K562 (cell line): ENCODE results near the gene EPHA7. TPM values are rescaled to one million over a fixed set of nuclear protein-coding genes. Genes with fewer than 3 reads are reported as not detected.

Experiments
- ATAC-seq: fragments of 200-7000 bp; cut with Tn5 transposase; 3 replicates; pipeline ENCODE4 v1.9.1; 2020; ENCODE audit warnings: moderate library complexity
- BruUV-seq: library from RNA; stranded (reverse); fragments of 400-500 nt; replicated peaks from 2 replicates; lab custom pipeline; 2021; lab: Mats Ljungman, UMichigan
- CTCF ChIA-PET: fragments of 300-600 bp; formaldehyde crosslinking; extraction: SDS; loops from one replicate; lab custom pipeline; 2021; ENCODE audit warnings: low intra/inter-chr PET ratio; lab: Yijun Ruan, JAX
- POLR2A ChIA-PET: fragments of 300-600, 350-650 bp; sonication (Branson Sonifier 250); formaldehyde crosslinking; extraction: SDS; loops from one replicate; lab custom pipeline; 2021; ENCODE audit warnings: antibody characterized with exemption, inconsistent platforms; lab: Yijun Ruan, JAX
- DNase-seq, 4 experiments: peaks; one replicate each; pipeline versions ENCODE4 v3.0.0 to v3.0.0-alpha.2; 2011 to 2018; ENCODE audit warnings: low spot score in 3 of 4, mixed read lengths in 3 of 4; ENCODE audit errors: extremely low read depth in 1 of 4
- FAIRE-seq: peaks from 2 replicates; lab custom pipeline; 2011; peaks lifted over from hg19 to GRCh38; lab: Jason Lieb, UNC
- H2AFZ ChIP-seq: 2 replicates; pipeline ENCODE4 v1.6.0; 2011; ENCODE audit warnings: low read depth, low read length, control low read depth, inconsistent platforms
- H3K27ac ChIP-seq: fragments of 200-600 bp; 3 replicates; pipeline ENCODE4 v1.8.0; 2011; ENCODE audit warnings: low read depth, mild to moderate bottlenecking, control low read depth, inconsistent platforms, low read length, moderate library complexity, mixed read lengths; ENCODE audit errors: extremely low read depth
- H3K27me3 ChIP-seq, 2 experiments: fragments of 300-600 bp in 1 of 2; 2 replicates in 1 of 2; 3 replicates in 1 of 2; pipeline versions ENCODE4 v1.6.0 to v1.8.0; 2011; ENCODE audit warnings: inconsistent platforms in 2 of 2, low read length in 2 of 2, mild to moderate bottlenecking in 1 of 2, mixed read lengths in 1 of 2, moderate library complexity in 1 of 2; ENCODE audit not compliant: control insufficient read depth in 2 of 2, insufficient read depth in 2 of 2
- H3K36me3 ChIP-seq: fragments of 300-600 bp; 3 replicates; pipeline ENCODE4 v1.8.0; 2011; ENCODE audit warnings: mild to moderate bottlenecking, low read length, inconsistent platforms; ENCODE audit not compliant: control insufficient read depth, insufficient read depth
- H3K4me1 ChIP-seq, 2 experiments: fragments of 200-600 bp in 1 of 2; replicated peaks in 1 of 2; 2 replicates in 1 of 2; 3 replicates in 1 of 2; pipeline versions ENCODE4 v1.5.1 to v1.8.0; 2011; ENCODE audit warnings: inconsistent platforms in 2 of 2, low read length in 2 of 2, mild to moderate bottlenecking in 1 of 2, mixed read lengths in 1 of 2, moderate library complexity in 1 of 2; ENCODE audit not compliant: control insufficient read depth in 2 of 2, insufficient read depth in 2 of 2
- H3K4me2 ChIP-seq: 2 replicates; pipeline ENCODE4 v1.6.1; 2011; ENCODE audit warnings: low read length, control low read depth, inconsistent platforms, mixed read lengths; ENCODE audit not compliant: insufficient read depth
- H3K4me3 ChIP-seq: fragments of 200-600 bp; sonication (generic), shearing (Covaris generic); 2 replicates; pipeline ENCODE4 v1.5.1; 2016; ENCODE audit warnings: control low read depth, inconsistent platforms
- H3K79me2 ChIP-seq: fragments of 200-600 bp; 3 replicates; pipeline ENCODE4 v1.8.0; 2011; ENCODE audit warnings: low read length, inconsistent platforms; ENCODE audit not compliant: control insufficient read depth, insufficient read depth
- H3K9ac ChIP-seq, 2 experiments: 2 replicates each; pipeline versions ENCODE4 v1.6.0 to v1.6.1; 2011; ENCODE audit warnings: low read depth in 2 of 2, low read length in 2 of 2, control low read depth in 1 of 2, inconsistent platforms in 1 of 2, mild to moderate bottlenecking in 1 of 2, mixed read lengths in 1 of 2; ENCODE audit not compliant: insufficient read depth in 1 of 2
- H3K9me1 ChIP-seq: one replicate; pipeline ENCODE4 v1.6.0; 2011; ENCODE audit warnings: inconsistent platforms, mild to moderate bottlenecking, low read length, moderate library complexity; ENCODE audit not compliant: control insufficient read depth, insufficient read depth
- H3K9me3 ChIP-seq: replicated peaks from 2 replicates; pipeline ENCODE4 v1.5.1; 2011; ENCODE audit warnings: low read depth, low read length, inconsistent platforms; ENCODE audit not compliant: control insufficient read depth, insufficient read depth
- H4K20me1 ChIP-seq: replicated peaks from 2 replicates; pipeline ENCODE4 v1.6.1; 2011; ENCODE audit warnings: low read length, inconsistent platforms, mixed read lengths; ENCODE audit not compliant: control insufficient read depth, insufficient read depth
- ADNP ChIP-seq: fragments of 200-800 bp; sonication (Bioruptor generic); IDR thresholded peaks from 2 replicates; pipeline ENCODE4 v1.6.1; 2016; ENCODE audit warnings: missing genetic modification characterization, missing compliant biosample characterization
- CC2D1A ChIP-seq: fragments of 450-650 bp; IDR thresholded peaks from 2 replicates; pipeline ENCODE4 v1.6.1; 2017; ENCODE audit warnings: mild to moderate bottlenecking
- CREB3 ChIP-seq: fragments of 450-650 bp; conservative IDR thresholded peaks from 2 replicates; pipeline ENCODE4 v1.6.1; 2016; ENCODE audit warnings: missing genetic modification characterization, low read depth, mild to moderate bottlenecking, missing compliant biosample characterization, moderate library complexity
- ETV1 ChIP-seq: fragments of 450-650 bp; conservative IDR thresholded peaks from 2 replicates; pipeline ENCODE4 v1.6.1; 2016; ENCODE audit warnings: missing genetic modification characterization, control low read depth, low read depth, missing compliant biosample characterization
- HBP1 ChIP-seq: fragments of 450-650 bp; formaldehyde crosslinking; IDR thresholded peaks from 2 replicates; pipeline ENCODE4 v1.4.0; 2022; ENCODE audit warnings: missing genetic modification characterization
- HDAC3 ChIP-seq: fragments of 450-650 bp; IDR thresholded peaks from 2 replicates; pipeline ENCODE4 v1.6.1; 2018; ENCODE audit warnings: borderline replicate concordance, mild to moderate bottlenecking, moderate library complexity; ENCODE audit not compliant: partially characterized antibody
- MCM7 ChIP-seq, 2 experiments: fragments of 450-650 bp; IDR thresholded peaks; 2 replicates each; pipeline ENCODE4 v1.6.1; 2016 to 2018
- MEF2A ChIP-seq: IDR thresholded peaks from 2 replicates; pipeline ENCODE4 v1.6.1; 2011; ENCODE audit warnings: low read depth, mild to moderate bottlenecking, low read length, moderate library complexity; ENCODE audit not compliant: control insufficient read depth
- MYC ChIP-seq, 2 experiments: fragments of 250-450 bp in 1 of 2; sonication (Bioruptor Pico) in 1 of 2; IDR thresholded peaks; 2 replicates each; pipeline versions ENCODE4 v1.5.1 to v1.6.1; 2012 to 2021; ENCODE audit warnings: low read depth in 2 of 2, borderline replicate concordance in 1 of 2, improper control_type of control experiment in 1 of 2, low read length in 1 of 2, mild to moderate bottlenecking in 1 of 2, moderate library complexity in 1 of 2
- NCOA4 ChIP-seq: fragments of 450-650 bp; IDR thresholded peaks from 2 replicates; pipeline ENCODE4 v1.6.1; 2018; ENCODE audit warnings: mild to moderate bottlenecking; ENCODE audit not compliant: partially characterized antibody
- NFRKB ChIP-seq: fragments of 450-650 bp; IDR thresholded peaks from 2 replicates; pipeline ENCODE4 v1.6.1; 2016; ENCODE audit warnings: low read depth
- SETDB1 ChIP-seq: IDR thresholded peaks from one replicate; pipeline ENCODE4 v1.6.1; 2012; ENCODE audit warnings: low read length, control low read depth, inconsistent platforms
- SNRNP70 ChIP-seq: fragments of 200-400 bp; formaldehyde crosslinking; optimal IDR thresholded peaks from 2 replicates; pipeline ENCODE3; 2017; ENCODE audit warnings: low read depth, low read length
- ZBTB8A ChIP-seq: fragments of 450-650 bp; IDR thresholded peaks from 2 replicates; pipeline ENCODE4 v1.6.1; 2018; ENCODE audit warnings: mild to moderate bottlenecking, moderate library complexity; ENCODE audit not compliant: partially characterized antibody
- ZNF384 ChIP-seq: IDR thresholded peaks from 2 replicates; pipeline ENCODE4 v1.6.1; 2012; ENCODE audit warnings: low read depth, low read length, improper control_type of control experiment
- ZNF57 ChIP-seq: fragments of 450-650 bp; formaldehyde crosslinking; IDR thresholded peaks from 2 replicates; pipeline ENCODE4 v1.4.0; 2020; ENCODE audit warnings: mild to moderate bottlenecking, moderate library complexity
- ZNF586 ChIP-seq: fragments of 450-650 bp; formaldehyde crosslinking; conservative IDR thresholded peaks from 2 replicates; pipeline ENCODE4 v1.4.0; 2020; ENCODE audit warnings: mild to moderate bottlenecking, moderate library complexity
- ZNF589 ChIP-seq: fragments of 200-800 bp; sonication (Bioruptor generic); IDR thresholded peaks from 2 replicates; pipeline ENCODE4 v1.6.1; 2016; ENCODE audit warnings: low read depth, missing genetic modification characterization, missing compliant biosample characterization
- in situ Hi-C: fragments of 300-500 bp; cut with MboI; formaldehyde crosslinking; loops from 4 replicates; pipeline ENCODE4 v1.15.0; 2018; ENCODE audit warnings: inconsistent platforms, mixed read lengths
- intact Hi-C: fragments of 100-400 bp; cut with micrococcal nuclease; formaldehyde crosslinking; loops from 2 replicates; pipeline ENCODE4 v1.14.2; 2022
- polyA plus RNA-seq, 8 experiments: library from polyadenylated mRNA; depleted of rRNA in 4 of 8; stranded (reverse) in 5 of 8; unstranded in 3 of 8; fragments of >200 nt; fragmentation: Nextera tagmentation in 2 of 8; fragmentation: Illumina TruSeq in 1 of 8; extraction: Ambion mirVana in 2 of 8; extraction: Trizol in 1 of 8; gene quantifications; 2 replicates each; pipeline versions ENCODE4 v1.2.1 to v1.2.3, GENCODE V29; 2011 to 2014; ENCODE audit warnings: inconsistent platforms in 1 of 8, missing spikeins in 1 of 8
- total RNA-seq, 7 experiments: library from RNA; depleted of rRNA in 6 of 7; stranded (reverse); fragments of >200 nt in 6 of 7; fragmentation: Illumina TruSeq in 2 of 7; extraction: Trizol in 2 of 7; gene quantifications; 2 replicates each; pipeline versions ENCODE4 v1.2.1 to v1.2.3, GENCODE V29; 2011 to 2021; ENCODE audit warnings: low replicate concordance in 1 of 7

EPHA7 gene
- total and polyA plus RNA-seq, 9 of the 15 experiments (the other 6 are each of a cell fraction or from before 2014, with no cell fraction given): not detected

GRCh38 chr6:93278241-93278640, 141.1 kb downstream of the EPHA7 start:
- H3K27me3 ChIP-seq: no peaks in the 10 kb centered on the region
- no peaks in the 10 kb centered on the region for H3K9me1 ChIP-seq
- intact Hi-C loops: no loop called here
- no peak overlapping the region for H3K4me3 ChIP-seq
- H3K9me3 ChIP-seq: no peaks in the 10 kb centered on the region
- ATAC-seq (no peak), FAIRE-seq (no peak), DNase-seq (no peak)
- H3K36me3 ChIP-seq: no peaks in the 10 kb centered on the region
- H3K9ac ChIP-seq: no peak overlapping the region
- H4K20me1 ChIP-seq: no peaks in the 10 kb centered on the region
- H3K27ac ChIP-seq: no peak overlapping the region
- ChIA-PET POLR2A (no interaction called here), CTCF (no interaction called here)
- H3K4me1 ChIP-seq: no peaks in the 10 kb centered on the region
- in situ Hi-C loops: no loop called here
- H3K4me2 ChIP-seq: no peak overlapping the region
- H3K79me2 ChIP-seq: no peaks in the 10 kb centered on the region
- no TSS peak for BruUV-seq
- no peak overlapping the region for H2AFZ ChIP-seq
- no peak for TF ChIP-seq MCM7 (IDR thresholded peaks at IDR 0.05)
- no peak for TF ChIP-seq HDAC3
- TF ChIP-seq MYC (IDR thresholded peaks at IDR 0.05; ENCODE audit: low read depth, low read length): no peak
- no peak for TF ChIP-seq MYC (CRISPR knock-in tag; IDR thresholded peaks at IDR 0.05; ENCODE audit: borderline replicate concordance, low read depth)
- no peak for TF ChIP-seq ZNF384
- TF ChIP-seq CREB3: no peak
- no peak for TF ChIP-seq CC2D1A
- TF ChIP-seq SNRNP70: no peak
- TF ChIP-seq ZBTB8A: no peak
- TF ChIP-seq ETV1 (tag): no peak
- no peak for TF ChIP-seq HBP1 (CRISPR knock-in tag)
- TF ChIP-seq NFRKB: no peak
- no peak for TF ChIP-seq MEF2A
- no peak for TF ChIP-seq ZNF586 (CRISPR knock-in tag)
- TF ChIP-seq ZNF589 (CRISPR knock-in tag): no peak
- TF ChIP-seq ADNP (tag): no peak
- no peak for TF ChIP-seq SETDB1
- no peak for TF ChIP-seq ZNF57 (CRISPR knock-in tag)
- TF ChIP-seq NCOA4: no peak
